Measurements from ENCODE around the gene NUDT16L1. TPM values are rescaled to one million over a fixed set of nuclear protein-coding genes. Genes with fewer than 3 reads are reported as not detected.

NUDT16L1 gene
- total RNA-seq, 1 experiment from 2014 or later: 42.0 TPM

DNA sequence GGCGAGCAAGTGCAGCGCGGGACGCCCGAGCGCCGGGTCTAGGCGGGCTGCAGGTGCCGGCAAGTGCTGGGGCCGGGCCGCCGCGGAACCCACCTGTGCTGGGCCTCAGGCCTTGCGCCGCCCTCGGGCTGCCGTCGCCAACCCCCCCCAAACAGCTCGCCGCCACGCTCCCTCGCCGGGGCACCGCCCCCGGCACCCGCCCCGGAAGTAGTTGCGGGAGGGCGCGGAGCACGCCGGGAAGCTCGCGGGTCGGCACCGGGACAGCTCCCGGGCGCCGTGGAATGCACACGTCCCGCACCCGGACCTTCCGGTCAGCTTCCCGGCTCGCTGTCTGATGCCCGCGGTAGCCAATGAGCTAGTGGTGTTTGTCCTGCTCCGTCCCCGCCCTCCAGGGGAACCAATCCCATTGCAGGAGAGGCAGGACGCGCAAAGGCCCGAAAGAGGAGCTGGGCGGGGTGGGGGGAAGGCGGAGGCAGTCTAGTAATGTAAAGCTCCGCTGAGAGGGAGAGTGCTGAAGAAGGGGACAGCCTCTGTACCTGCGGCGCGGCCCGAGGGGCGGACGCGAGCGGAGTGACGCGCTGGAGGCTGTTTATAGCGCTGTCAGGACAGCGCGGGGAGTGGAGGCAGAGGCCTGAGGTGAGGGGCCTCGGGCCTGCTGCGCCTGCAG, 40.8 kb downstream of the NUDT16L1 start, which contains the start of the genes ANKS3 and DNAAF8:
Gene ANKS3 (minus strand): TSS at position 209 of the 667 bp plus-strand sequence. CDS start 4,122 bp downstream, outside the sequence.
Gene DNAAF8 (plus strand): TSS at position 475 of the 667 bp plus-strand sequence. CDS start 1,978 bp downstream, outside the sequence.
- peak within 1 kb of the TSS; percentile 93 for H3K4me3 Mint-ChIP-seq
- H3K4me1 Mint-ChIP-seq: peaks cover 9% of the 10 kb centered on the region
- H3K27ac Mint-ChIP-seq: peak within 1 kb of the TSS; percentile 97
- peaks cover 4% of the 10 kb centered on the region; the same call in 1 of the 2 replicates for H3K27me3 Mint-ChIP-seq (ENCODE audit: low read depth)
- DNase-seq (ENCODE audit: low spot score) (peak; percentile 95), ATAC-seq (peak; percentile 94)
- ChIA-PET CTCF (interaction anchor here (0.5 to 3.1 kb wide), 26 partner anchors 11 to 418 kb away, joined by 3 to 26 read pairs (median 6); partner anchors contain the start of genes CDIP1, GLIS2, MGRN1 and PPL), POLR2A (interaction anchor here (0.6 to 2.0 kb wide), 12 partner anchors 9 to 224 kb away, joined by 3 to 11 read pairs (median 5); partner anchors contain the start of genes ROGDI and SEC14L5)
- H3K36me3 Mint-ChIP-seq: peaks cover 11% of the 10 kb centered on the region
- H3K9me3 Mint-ChIP-seq: no peaks in the 10 kb centered on the region
- TF ChIP-seq GRHL2 (CRISPR knock-in tag; IDR thresholded peaks at IDR 0.05; ENCODE audit: insufficient replicate concordance, severe bottlenecking) (no peak), ATF1 (CRISPR knock-in tag; IDR thresholded peaks at IDR 0.05) (no peak), ELF4 (CRISPR knock-in tag; IDR thresholded peaks at IDR 0.05; ENCODE audit: low read depth) (no peak), JAZF1 (CRISPR knock-in tag; IDR thresholded peaks at IDR 0.05) (no peak), GTF2I (CRISPR knock-in tag; conservative IDR thresholded peaks at IDR 0.05) (no peak), ZNF396 (CRISPR knock-in tag; IDR thresholded peaks at IDR 0.05; ENCODE audit: borderline replicate concordance) (no peak), ZNF671 (CRISPR knock-in tag; IDR thresholded peaks at IDR 0.05) (no peak), NR3C1 (CRISPR knock-in tag; conservative IDR thresholded peaks at IDR 0.05; ENCODE audit: low read depth) (no peak), PRRX2 (CRISPR knock-in tag; IDR thresholded peaks at IDR 0.05) (no peak), IRF2 (CRISPR knock-in tag; IDR thresholded peaks at IDR 0.05; ENCODE audit: borderline replicate concordance, low read depth) (no peak), ZNF317 (CRISPR knock-in tag; IDR thresholded peaks at IDR 0.05; ENCODE audit: borderline replicate concordance, low read depth) (0 out of 2 replicates have a peak, but pooled peaks have one; percentile 29), TP53 (CRISPR knock-in tag; IDR thresholded peaks at IDR 0.05) (no peak), ETV6 (CRISPR knock-in tag; IDR thresholded peaks at IDR 0.05) (peak; percentile 67; the same call in 1 of the 2 replicates), TEAD1 (CRISPR knock-in tag; IDR thresholded peaks at IDR 0.05) (peak; percentile 79), ESRRA (CRISPR knock-in tag; IDR thresholded peaks at IDR 0.05; ENCODE audit: borderline replicate concordance) (no peak)
- TF ChIP-seq, protein P1, sequence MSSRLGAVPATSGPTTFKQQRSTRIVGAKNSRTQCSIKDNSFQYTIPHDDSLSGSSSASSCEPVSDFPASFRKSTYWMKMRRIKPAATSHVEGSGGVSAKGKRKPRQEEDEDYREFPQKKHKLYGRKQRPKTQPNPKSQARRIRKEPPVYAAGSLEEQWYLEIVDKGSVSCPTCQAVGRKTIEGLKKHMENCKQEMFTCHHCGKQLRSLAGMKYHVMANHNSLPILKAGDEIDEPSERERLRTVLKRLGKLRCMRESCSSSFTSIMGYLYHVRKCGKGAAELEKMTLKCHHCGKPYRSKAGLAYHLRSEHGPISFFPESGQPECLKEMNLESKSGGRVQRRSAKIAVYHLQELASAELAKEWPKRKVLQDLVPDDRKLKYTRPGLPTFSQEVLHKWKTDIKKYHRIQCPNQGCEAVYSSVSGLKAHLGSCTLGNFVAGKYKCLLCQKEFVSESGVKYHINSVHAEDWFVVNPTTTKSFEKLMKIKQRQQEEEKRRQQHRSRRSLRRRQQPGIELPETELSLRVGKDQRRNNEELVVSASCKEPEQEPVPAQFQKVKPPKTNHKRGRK (CRISPR knock-in tag; IDR thresholded peaks at IDR 0.05; ENCODE audit: borderline replicate concordance): no peak
- TF ChIP-seq, protein P2, sequence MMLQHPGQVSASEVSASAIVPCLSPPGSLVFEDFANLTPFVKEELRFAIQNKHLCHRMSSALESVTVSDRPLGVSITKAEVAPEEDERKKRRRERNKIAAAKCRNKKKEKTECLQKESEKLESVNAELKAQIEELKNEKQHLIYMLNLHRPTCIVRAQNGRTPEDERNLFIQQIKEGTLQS (CRISPR knock-in tag; conservative IDR thresholded peaks at IDR 0.05): no peak
- TF ChIP-seq, protein P3, sequence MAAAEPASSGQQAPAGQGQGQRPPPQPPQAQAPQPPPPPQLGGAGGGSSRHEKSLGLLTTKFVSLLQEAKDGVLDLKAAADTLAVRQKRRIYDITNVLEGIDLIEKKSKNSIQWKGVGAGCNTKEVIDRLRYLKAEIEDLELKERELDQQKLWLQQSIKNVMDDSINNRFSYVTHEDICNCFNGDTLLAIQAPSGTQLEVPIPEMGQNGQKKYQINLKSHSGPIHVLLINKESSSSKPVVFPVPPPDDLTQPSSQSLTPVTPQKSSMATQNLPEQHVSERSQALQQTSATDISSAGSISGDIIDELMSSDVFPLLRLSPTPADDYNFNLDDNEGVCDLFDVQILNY (CRISPR knock-in tag; IDR thresholded peaks at IDR 0.05): peak; percentile 87; the same call in 1 of the 2 replicates
- TF ChIP-seq, protein P4, sequence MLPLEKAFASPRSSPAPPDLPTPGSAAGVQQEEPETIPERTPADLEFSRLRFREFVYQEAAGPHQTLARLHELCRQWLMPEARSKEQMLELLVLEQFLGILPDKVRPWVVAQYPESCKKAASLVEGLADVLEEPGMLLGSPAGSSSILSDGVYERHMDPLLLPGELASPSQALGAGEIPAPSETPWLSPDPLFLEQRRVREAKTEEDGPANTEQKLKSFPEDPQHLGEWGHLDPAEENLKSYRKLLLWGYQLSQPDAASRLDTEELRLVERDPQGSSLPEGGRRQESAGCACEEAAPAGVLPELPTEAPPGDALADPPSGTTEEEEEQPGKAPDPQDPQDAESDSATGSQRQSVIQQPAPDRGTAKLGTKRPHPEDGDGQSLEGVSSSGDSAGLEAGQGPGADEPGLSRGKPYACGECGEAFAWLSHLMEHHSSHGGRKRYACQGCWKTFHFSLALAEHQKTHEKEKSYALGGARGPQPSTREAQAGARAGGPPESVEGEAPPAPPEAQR (CRISPR knock-in tag; IDR thresholded peaks at IDR 0.05): no peak
- TF ChIP-seq, protein P5, sequence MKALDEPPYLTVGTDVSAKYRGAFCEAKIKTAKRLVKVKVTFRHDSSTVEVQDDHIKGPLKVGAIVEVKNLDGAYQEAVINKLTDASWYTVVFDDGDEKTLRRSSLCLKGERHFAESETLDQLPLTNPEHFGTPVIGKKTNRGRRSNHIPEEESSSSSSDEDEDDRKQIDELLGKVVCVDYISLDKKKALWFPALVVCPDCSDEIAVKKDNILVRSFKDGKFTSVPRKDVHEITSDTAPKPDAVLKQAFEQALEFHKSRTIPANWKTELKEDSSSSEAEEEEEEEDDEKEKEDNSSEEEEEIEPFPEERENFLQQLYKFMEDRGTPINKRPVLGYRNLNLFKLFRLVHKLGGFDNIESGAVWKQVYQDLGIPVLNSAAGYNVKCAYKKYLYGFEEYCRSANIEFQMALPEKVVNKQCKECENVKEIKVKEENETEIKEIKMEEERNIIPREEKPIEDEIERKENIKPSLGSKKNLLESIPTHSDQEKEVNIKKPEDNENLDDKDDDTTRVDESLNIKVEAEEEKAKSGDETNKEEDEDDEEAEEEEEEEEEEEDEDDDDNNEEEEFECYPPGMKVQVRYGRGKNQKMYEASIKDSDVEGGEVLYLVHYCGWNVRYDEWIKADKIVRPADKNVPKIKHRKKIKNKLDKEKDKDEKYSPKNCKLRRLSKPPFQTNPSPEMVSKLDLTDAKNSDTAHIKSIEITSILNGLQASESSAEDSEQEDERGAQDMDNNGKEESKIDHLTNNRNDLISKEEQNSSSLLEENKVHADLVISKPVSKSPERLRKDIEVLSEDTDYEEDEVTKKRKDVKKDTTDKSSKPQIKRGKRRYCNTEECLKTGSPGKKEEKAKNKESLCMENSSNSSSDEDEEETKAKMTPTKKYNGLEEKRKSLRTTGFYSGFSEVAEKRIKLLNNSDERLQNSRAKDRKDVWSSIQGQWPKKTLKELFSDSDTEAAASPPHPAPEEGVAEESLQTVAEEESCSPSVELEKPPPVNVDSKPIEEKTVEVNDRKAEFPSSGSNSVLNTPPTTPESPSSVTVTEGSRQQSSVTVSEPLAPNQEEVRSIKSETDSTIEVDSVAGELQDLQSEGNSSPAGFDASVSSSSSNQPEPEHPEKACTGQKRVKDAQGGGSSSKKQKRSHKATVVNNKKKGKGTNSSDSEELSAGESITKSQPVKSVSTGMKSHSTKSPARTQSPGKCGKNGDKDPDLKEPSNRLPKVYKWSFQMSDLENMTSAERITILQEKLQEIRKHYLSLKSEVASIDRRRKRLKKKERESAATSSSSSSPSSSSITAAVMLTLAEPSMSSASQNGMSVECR (CRISPR knock-in tag; IDR thresholded peaks at IDR 0.05; ENCODE audit: borderline replicate concordance): peak; percentile 65; the same call in 1 of the 2 replicates
- TF ChIP-seq, protein P6, sequence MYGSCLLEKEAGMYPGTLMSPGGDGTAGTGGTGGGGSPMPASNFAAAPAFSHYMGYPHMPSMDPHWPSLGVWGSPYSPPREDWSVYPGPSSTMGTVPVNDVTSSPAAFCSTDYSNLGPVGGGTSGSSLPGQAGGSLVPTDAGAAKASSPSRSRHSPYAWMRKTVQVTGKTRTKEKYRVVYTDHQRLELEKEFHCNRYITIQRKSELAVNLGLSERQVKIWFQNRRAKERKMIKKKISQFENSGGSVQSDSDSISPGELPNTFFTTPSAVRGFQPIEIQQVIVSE (CRISPR knock-in tag; IDR thresholded peaks at IDR 0.05; ENCODE audit: borderline replicate concordance): no peak
- TF ChIP-seq, protein P7, sequence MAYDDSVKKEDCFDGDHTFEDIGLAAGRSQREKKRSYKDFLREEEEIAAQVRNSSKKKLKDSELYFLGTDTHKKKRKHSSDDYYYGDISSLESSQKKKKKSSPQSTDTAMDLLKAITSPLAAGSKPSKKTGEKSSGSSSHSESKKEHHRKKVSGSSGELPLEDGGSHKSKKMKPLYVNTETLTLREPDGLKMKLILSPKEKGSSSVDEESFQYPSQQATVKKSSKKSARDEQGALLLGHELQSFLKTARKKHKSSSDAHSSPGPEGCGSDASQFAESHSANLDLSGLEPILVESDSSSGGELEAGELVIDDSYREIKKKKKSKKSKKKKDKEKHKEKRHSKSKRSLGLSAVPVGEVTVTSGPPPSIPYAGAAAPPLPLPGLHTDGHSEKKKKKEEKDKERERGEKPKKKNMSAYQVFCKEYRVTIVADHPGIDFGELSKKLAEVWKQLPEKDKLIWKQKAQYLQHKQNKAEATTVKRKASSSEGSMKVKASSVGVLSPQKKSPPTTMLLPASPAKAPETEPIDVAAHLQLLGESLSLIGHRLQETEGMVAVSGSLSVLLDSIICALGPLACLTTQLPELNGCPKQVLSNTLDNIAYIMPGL (CRISPR knock-in tag; IDR thresholded peaks at IDR 0.05): peak; percentile 83
- TF ChIP-seq, protein P8, sequence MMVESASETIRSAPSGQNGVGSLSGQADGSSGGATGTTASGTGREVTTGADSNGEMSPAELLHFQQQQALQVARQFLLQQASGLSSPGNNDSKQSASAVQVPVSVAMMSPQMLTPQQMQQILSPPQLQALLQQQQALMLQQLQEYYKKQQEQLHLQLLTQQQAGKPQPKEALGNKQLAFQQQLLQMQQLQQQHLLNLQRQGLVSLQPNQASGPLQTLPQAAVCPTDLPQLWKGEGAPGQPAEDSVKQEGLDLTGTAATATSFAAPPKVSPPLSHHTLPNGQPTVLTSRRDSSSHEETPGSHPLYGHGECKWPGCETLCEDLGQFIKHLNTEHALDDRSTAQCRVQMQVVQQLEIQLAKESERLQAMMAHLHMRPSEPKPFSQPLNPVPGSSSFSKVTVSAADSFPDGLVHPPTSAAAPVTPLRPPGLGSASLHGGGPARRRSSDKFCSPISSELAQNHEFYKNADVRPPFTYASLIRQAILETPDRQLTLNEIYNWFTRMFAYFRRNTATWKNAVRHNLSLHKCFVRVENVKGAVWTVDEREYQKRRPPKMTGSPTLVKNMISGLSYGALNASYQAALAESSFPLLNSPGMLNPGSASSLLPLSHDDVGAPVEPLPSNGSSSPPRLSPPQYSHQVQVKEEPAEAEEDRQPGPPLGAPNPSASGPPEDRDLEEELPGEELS (CRISPR knock-in tag; IDR thresholded peaks at IDR 0.05): peak; percentile 32
